Stimulated activated CD4-positive, alpha-beta T cell treated with anti-CD3 and anti-CD28 coated beads, TNF-alpha, amount 100 ng/mL, for 1 hour (primary cell): ENCODE data around the gene RGS7BP.

ENCODE experiments used
- DNase-seq, 3 donors: peaks; one replicate each; pipeline ENCODE4 v3.0.0-alpha.2; 2020; ENCODE audit warnings: low read depth in 3 of 3, low spot score in 1 of 3

The RGS7BP gene

DNA sequence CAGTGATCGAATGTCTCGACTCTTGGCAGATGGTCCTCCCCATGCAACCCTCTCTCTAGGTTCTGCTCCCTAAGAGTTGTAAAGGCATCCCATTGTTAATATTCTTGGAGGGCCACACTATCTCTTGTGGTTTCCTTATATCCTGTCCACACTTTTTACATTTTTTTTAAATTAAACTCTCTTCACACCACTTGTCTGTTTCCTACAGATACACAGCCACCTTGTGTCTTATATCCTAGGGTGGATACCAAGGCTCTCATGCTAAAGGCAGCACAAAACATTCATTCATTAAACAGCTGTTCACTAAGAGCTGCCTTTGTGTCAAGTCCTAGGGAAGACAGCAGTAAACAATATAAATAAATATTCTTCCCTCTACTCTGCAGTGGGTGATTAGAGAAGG, 124.0 kb downstream of the RGS7BP start:
- no peak for DNase-seq

DNA sequence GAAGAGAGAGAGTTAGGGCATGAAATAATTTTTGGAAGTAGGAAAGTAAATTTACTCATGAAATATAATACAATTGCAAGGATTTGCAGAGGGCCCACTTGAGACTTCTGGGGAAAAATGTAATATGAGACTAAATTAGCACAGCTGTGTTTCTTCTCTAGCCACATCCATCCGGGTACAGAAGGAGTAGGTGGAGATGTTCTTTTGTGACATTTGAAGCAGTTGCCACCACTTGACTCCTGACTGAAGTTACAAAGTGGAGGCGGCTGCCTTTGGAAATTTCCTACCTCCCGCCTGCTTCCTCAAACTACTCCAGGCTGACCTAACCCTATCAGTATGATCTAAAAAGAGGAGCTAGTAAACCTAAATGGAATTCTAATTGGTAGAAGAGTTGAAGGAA, 126.4 kb downstream of the RGS7BP start:
- no peak for DNase-seq

DNA sequence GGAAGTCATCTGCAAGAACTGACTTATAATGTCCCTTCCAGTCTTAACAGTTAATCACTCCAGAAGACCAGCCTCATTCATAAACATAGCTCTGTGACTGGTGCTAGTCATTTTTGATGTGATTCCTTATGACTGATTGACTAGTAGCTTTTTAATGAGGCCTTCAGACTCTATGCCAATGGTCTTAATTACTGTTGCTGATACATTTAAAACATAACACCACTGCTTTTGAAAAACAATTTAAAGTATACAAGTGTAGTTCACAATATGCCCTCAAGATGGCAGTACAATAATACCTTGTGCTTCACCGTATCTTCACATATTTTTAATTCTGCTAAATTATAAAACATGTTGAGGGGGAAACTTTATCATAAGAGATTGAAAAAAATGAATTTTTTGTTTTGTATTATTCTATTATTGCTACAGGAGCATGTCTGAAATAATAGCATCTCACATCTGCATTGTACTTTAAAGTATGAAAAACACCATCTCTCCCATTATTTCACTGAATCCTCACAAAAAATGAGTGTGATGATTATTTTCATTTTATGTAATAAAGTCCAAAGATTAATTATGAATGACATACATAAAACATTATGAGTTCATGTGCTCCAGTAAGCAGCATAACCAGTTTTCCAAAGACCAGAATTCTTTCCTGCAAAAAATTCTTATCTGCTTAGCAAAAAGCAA, 129.3 kb downstream of the RGS7BP start:
- no peak for DNase-seq

DNA sequence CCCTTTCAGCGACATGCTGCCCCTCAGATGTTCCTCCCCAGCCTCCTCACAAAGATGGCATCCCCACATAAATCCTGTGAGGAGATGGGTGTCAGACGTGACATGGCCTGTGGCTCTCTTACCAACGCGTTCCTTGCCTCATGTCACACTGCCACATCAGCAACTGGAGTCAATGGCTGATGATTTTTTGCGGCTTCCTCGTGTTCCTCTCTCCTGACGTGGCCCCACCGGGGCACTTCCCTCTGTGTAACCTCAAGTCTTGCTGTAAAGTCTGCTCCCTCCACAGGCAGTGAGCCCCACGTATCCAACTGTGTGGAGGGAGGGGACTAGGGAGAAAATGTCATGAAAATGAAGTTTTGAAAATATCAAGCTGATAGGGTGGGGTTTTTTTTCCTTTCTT, 131.3 kb downstream of the RGS7BP start:
- DNase-seq = no peak

DNA sequence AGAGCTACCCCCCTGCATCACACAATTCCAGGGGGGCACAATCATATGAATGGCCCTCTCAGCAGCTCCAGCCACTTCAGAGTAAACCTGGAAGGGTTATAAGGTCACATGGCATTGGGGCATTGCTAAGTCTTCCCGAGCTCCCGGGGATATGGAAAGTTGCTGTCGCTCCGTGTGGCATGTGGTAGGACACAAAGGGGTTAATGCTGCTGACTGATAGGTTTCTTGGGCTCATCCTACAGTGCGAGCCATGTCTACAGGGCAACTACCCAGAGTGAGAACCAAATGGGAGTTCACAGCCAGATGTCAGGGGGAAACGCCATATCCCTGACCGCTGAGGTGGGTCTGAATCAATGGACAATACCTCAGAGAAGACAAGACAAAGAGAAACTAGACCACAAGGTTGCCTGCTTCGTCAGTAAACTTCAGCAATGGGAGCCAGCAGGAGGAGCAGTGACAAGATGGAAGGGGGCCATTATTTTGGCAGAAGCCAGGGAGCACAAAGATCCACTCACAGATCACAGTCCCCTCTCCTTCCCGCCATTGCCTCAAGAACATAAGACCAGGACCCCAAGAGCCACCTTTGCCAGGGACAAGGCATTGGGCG, 132.1 kb downstream of the RGS7BP start:
- DNase-seq = no peak

DNA sequence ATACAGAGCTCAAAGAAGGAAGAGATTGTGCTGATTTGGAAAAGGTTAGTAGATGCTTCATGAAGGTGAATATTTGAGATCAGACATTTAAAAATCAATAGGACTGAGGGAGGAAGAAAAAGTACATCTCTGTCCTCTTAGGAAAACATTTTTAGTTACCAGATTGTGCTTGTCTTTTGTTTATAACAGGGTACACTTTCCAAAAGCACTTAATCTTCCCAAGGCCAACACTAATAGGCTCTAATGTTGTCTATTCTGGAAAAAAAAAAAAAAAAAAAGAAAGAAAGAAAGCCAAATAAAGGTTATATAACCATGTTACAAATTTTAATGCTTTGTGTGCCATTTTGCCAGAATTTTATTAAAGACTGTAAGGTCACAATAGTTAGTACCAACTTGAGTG, 139.0 kb downstream of the RGS7BP start:
- no peak for DNase-seq

DNA sequence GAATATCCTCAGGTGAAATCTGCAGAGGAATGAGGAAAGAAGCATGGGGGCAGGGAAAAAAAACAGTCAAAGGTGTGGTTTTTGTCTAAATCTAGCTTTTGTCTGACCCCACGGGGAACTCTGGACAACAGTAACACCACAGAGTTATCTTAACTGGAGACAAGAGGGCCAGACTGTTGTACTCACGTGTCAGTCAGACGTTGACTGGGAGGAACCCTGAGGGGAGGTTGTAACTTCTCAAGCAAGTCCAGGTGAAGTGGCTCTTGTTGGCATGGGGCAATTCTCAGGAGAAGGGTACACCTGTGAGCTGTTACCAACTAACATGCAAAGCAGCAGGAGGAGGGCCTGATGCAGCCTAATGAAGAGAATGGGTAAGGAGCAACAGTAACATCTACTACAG, 140.4 kb downstream of the RGS7BP start:
- no peak for DNase-seq

DNA sequence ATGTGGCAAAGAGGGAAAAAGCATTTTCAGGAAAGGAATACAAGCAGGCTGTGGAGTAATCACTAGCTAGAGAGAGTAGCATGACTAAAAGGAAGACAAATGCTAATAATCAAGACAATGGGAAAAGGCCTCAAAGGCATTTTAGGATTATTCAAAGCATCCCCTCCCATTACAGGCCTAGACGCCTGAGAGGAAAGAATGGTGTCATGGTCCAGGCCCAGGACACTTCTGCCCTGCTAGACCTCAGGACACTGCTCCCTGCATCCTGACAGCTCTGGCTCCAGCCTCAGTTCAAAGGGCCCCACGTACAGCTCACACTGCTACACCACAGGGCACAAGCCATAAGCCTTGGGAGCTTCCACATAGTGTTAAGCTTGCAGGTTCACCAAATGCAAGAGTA, 143.7 kb downstream of the RGS7BP start:
- DNase-seq = no peak

DNA sequence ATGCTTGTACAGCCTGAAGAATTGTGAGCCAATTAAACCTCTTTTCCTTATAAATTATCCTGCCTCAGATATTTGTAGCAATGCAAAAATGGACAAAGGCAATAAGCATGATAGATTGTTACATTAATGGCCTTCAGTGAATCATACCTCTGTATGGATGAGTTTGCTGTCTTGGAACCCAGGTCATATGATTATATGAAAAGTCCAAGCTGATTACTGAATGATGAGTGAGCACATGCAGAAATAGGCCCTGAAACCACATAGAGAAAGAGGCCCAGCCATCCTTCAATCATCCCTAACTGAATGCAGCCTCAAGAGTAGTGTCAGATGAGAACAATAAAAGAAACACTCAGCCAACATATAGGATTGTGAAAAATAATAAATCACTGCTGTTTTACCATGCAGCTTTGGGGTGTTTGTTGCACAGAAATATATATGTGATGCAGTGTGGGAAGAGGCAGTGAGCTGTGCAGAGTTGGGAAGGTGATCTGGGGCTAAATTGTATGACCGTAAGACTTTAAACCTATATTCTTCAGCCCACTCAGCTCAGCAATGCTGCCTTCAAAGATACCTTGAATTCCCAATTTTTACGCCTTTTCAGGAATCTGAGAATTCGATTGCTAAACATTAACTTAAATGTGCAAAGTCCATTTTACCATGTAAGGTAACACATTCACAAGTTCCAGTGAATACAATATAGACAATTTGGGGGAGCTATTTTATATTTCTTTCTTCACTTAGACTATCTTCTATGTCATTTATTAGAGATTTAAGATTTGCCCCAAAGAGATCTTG, 148.1 kb downstream of the RGS7BP start:
- no peak for DNase-seq

DNA sequence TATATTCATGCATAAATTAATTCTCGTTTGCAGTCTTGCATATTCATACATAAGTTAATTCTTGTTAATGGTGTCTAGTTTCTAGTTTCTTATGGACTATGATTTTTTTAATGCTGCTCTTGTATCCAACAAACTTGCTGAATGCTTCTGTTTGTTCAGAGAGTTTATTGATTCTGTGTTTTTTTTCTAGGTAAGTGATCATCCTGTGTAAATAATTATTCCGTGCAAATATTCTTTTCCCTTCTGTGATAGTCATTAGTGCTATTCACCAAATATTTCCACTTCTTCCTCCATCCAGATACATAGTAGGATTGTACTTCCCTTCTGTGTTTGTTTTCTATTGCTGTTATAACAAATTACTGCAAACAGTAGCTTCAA, 148.7 kb downstream of the RGS7BP start:
- no peak for DNase-seq

DNA sequence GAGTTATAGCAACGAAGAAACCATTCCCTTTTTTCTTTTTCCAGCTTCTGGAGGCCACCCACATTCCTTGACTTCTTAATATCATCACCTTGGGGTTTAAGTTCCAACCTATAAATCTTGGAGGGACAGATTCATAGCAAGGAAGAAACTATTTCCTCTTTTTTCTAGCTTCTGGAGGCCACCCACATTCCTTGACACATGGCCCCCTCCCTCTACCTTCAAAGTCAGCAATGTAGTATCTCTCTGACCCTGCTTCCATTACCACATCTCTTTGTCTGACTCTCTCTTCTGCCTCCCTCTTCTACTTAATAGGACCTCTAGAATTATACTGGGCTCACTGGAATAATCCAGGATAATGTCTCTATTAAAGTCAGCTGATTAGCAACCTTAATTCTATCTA, 149.8 kb downstream of the RGS7BP start:
- DNase-seq = no peak

DNA sequence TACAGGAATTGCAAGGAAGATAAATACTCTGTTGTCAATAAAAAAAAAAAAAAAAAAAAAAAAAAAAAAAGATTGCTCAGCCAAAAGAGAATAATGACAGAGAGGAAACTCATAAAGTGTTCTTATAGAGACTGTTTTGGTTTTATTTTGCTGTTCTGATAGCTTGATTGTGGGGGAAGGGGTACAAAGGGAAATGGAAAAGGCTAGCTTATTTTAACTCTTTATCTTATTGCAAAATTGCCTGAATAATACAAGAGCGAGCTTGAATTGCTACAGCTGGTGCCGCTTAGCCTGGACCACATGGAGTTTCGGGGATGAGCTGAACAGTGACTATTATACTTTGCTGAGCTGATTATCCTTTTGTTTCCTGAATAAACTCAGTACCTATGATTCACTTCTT, 153.5 kb downstream of the RGS7BP start:
- DNase-seq = no peak
